Liver (tissue), 9 donors: ENCODE measurements around the gene DCLK2. TPM values are rescaled to one million over a fixed set of nuclear protein-coding genes. Genes with fewer than 3 reads are reported as not detected.
A peak's percentile ranks its signal among the peaks of the same experiment; 100 is the strongest.

Experiments
- DNase-seq: peaks from one replicate; pipeline ENCODE4 v3.0.0-alpha.2; 2017; ENCODE audit warnings: low spot score
- H3K27ac ChIP-seq, 2 donors: one replicate each; pipeline ENCODE4 v1.7.0; 2013; ENCODE audit warnings: inconsistent platforms in 2 of 2, low read length in 2 of 2, control low read depth in 1 of 2, low read depth in 1 of 2, mild to moderate bottlenecking in 1 of 2
- H3K27me3 ChIP-seq, 4 donors: one replicate each; pipeline versions ENCODE4 v1.6.1 to v1.7.0; 2013; ENCODE audit warnings: low read length in 3 of 4, inconsistent platforms in 1 of 4, mild to moderate bottlenecking in 1 of 4, moderate library complexity in 1 of 4; ENCODE audit not compliant: control insufficient read depth in 4 of 4, insufficient read depth in 4 of 4
- H3K36me3 ChIP-seq, 4 donors: one replicate each; pipeline versions ENCODE4 v1.6.1 to v1.7.0; 2013; ENCODE audit warnings: low read length in 3 of 4, mild to moderate bottlenecking in 3 of 4, low read depth in 1 of 4, moderate library complexity in 1 of 4; ENCODE audit not compliant: control insufficient read depth in 4 of 4, insufficient read depth in 3 of 4
- H3K4me1 ChIP-seq, 4 donors: one replicate each; pipeline versions ENCODE4 v1.6.1 to v1.7.0; 2013; ENCODE audit warnings: low read length in 3 of 4, mild to moderate bottlenecking in 3 of 4, moderate library complexity in 1 of 4; ENCODE audit not compliant: control insufficient read depth in 4 of 4, insufficient read depth in 4 of 4
- H3K4me3 ChIP-seq, 3 donors: one replicate each; pipeline versions ENCODE4 v1.6.1 to v1.7.0; 2013; ENCODE audit warnings: low read length in 3 of 3, control low read depth in 1 of 3, low read depth in 1 of 3, mild to moderate bottlenecking in 1 of 3
- H3K9ac ChIP-seq, 2 donors: one replicate each; pipeline ENCODE4 v1.7.0; 2013; ENCODE audit warnings: low read length in 2 of 2, mild to moderate bottlenecking in 2 of 2, moderate library complexity in 2 of 2, control low read depth in 1 of 2, low read depth in 1 of 2
- H3K9me3 ChIP-seq, 4 donors: one replicate each; pipeline versions ENCODE4 v1.6.1 to v1.7.0; 2013; ENCODE audit warnings: low read length in 3 of 4; ENCODE audit not compliant: control insufficient read depth in 4 of 4
- EGR1 ChIP-seq, 2 donors: IDR thresholded peaks; 2 replicates each; pipeline ENCODE4 v1.6.1; 2016 to 2018; ENCODE audit warnings: antibody characterized with exemption in 2 of 2, low read depth in 2 of 2
- FOXA1 ChIP-seq: IDR thresholded peaks from 2 replicates; pipeline ENCODE4 v1.6.1; 2016; ENCODE audit warnings: antibody characterized with exemption
- FOXA2 ChIP-seq: IDR thresholded peaks from 2 replicates; pipeline ENCODE4 v1.6.1; 2016; ENCODE audit warnings: antibody characterized with exemption
- GABPA ChIP-seq, 2 donors: IDR thresholded peaks in 1 of 2; conservative IDR thresholded peaks in 1 of 2; 2 replicates each; pipeline ENCODE4 v1.6.1; 2016; ENCODE audit warnings: antibody characterized with exemption in 2 of 2, mild to moderate bottlenecking in 1 of 2, moderate library complexity in 1 of 2
- HNF4A ChIP-seq, 2 donors: conservative IDR thresholded peaks; 2 replicates each; pipeline ENCODE4 v1.6.1; 2016; ENCODE audit warnings: antibody characterized with exemption in 2 of 2, mild to moderate bottlenecking in 2 of 2
- HNF4G ChIP-seq: IDR thresholded peaks from 2 replicates; pipeline ENCODE4 v1.6.1; 2016; ENCODE audit warnings: antibody characterized with exemption
- JUND ChIP-seq, 2 donors: IDR thresholded peaks; 2 replicates each; pipeline ENCODE4 v1.6.1; 2016; ENCODE audit warnings: antibody characterized with exemption in 2 of 2
- NR2F2 ChIP-seq: IDR thresholded peaks from 2 replicates; pipeline ENCODE4 v1.6.1; 2016; ENCODE audit warnings: antibody characterized with exemption
- RAD21 ChIP-seq, 2 donors: IDR thresholded peaks; 2 replicates each; pipeline ENCODE4 v1.6.1; 2016; ENCODE audit warnings: antibody characterized with exemption in 2 of 2, mild to moderate bottlenecking in 2 of 2
- RXRA ChIP-seq, 2 donors: IDR thresholded peaks; 2 replicates each; pipeline ENCODE4 v1.6.1; 2017 to 2018; ENCODE audit warnings: antibody characterized with exemption in 2 of 2, mild to moderate bottlenecking in 1 of 2
- SP1 ChIP-seq: IDR thresholded peaks from 2 replicates; pipeline ENCODE4 v1.6.1; 2018; ENCODE audit warnings: antibody characterized with exemption, mild to moderate bottlenecking
- TAF1 ChIP-seq: conservative IDR thresholded peaks from 2 replicates; pipeline ENCODE4 v1.6.1; 2016; ENCODE audit warnings: antibody characterized with exemption, mild to moderate bottlenecking
- YY1 ChIP-seq: IDR thresholded peaks from 2 replicates; pipeline ENCODE4 v1.6.1; 2016; ENCODE audit warnings: antibody characterized with exemption, mild to moderate bottlenecking
- WGBS: extraction: QIAGEN DNeasy Blood & Tissue Kit; methylation state at CpG from one replicate; pipeline ENCODE4 v1.1.7; 2013; 5-methylcytosine and 5-hydroxymethylcytosine counted together
- polyA plus RNA-seq, 2 donors: library from polyadenylated mRNA; stranded (reverse) in 1 of 2; unstranded in 1 of 2; fragments of 200-250 nt in 1 of 2; fragments of >200 nt in 1 of 2; fragmentation: Nextera tagmentation in 1 of 2; extraction: Ambion mirVana in 1 of 2; gene quantifications; one replicate each; pipeline versions ENCODE4 v1.2.1 to v1.2.3, GENCODE V29; 2013 to 2015
- total RNA-seq, 2 donors: library from RNA; depleted of rRNA; stranded (reverse); fragments of >200 nt; gene quantifications; one replicate each; pipeline ENCODE4 v1.2.3, GENCODE V29; 2014
- TF ChIP-seq, protein P1 (sequence below): IDR thresholded peaks from 2 replicates; pipeline ENCODE4 v1.6.1; 2016; ENCODE audit warnings: antibody characterized with exemption
- TF ChIP-seq, protein P2 (sequence below): IDR thresholded peaks from 2 replicates; pipeline ENCODE4 v1.6.1; 2016; ENCODE audit warnings: antibody characterized with exemption, mild to moderate bottlenecking
- TF ChIP-seq, protein P3 (sequence below): fragments of 150-350 bp; IDR thresholded peaks from 2 replicates; pipeline ENCODE4 v1.5.1; 2017; ENCODE audit warnings: improper control_type of control experiment, low read depth, low read length; ENCODE audit not compliant: missing input control
- TF ChIP-seq, protein P4 (sequence below): IDR thresholded peaks from 2 replicates; pipeline ENCODE4 v1.6.1; 2016; ENCODE audit warnings: antibody characterized with exemption
- TF ChIP-seq, protein P5 (sequence below): IDR thresholded peaks from 2 replicates; pipeline ENCODE4 v1.6.1; 2016; ENCODE audit warnings: antibody characterized with exemption
- donor health status: healthy.
- donor health status: healthy.
- donor health status: healthy.
- donor health status: healthy.
- donor health status: healthy.

Gene DCLK2
- total and polyA plus RNA-seq, 4 donors: 0.14 to 1.7 (median 0.50) TPM

DNA sequence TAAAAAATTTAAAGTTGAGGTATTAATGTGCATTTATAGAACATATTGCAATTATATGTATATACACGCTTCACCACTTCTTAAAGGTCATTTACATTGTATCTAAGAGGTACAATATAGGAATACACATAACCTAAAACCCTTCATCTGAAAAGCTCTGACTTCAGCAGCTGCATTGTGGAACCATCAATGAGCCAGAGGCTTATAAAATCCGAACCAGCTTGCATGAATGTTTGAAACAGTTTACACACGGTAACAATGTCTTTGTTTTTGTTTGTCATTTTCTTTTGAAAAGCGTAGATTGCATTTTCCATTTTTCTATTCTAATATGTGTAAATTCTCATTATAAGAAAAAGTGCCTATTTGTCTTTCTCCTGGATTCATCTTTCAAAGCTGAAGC lies 221.6 kb downstream of the DCLK2 start:
- TF ChIP-seq YY1 (no peak), RXRA (IDR thresholded peaks at IDR 0.05) (no peak), TAF1 (no peak), HNF4A (conservative IDR thresholded peaks at IDR 0.05) (no peak), FOXA1 (no peak), FOXA2 (no peak), SP1 (no peak), JUND (IDR thresholded peaks at IDR 0.05) (no peak), EGR1 (IDR thresholded peaks at IDR 0.05; ENCODE audit: low read depth in 2 of 2) (no peak), NR2F2 (no peak), HNF4G (no peak), GABPA (IDR thresholded peaks at IDR 0.05 in 1 of 2, conservative IDR thresholded peaks at IDR 0.05 in 1 of 2) (no peak)
- TF ChIP-seq, protein P1, sequence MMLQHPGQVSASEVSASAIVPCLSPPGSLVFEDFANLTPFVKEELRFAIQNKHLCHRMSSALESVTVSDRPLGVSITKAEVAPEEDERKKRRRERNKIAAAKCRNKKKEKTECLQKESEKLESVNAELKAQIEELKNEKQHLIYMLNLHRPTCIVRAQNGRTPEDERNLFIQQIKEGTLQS: no peak
- TF ChIP-seq, protein P2, sequence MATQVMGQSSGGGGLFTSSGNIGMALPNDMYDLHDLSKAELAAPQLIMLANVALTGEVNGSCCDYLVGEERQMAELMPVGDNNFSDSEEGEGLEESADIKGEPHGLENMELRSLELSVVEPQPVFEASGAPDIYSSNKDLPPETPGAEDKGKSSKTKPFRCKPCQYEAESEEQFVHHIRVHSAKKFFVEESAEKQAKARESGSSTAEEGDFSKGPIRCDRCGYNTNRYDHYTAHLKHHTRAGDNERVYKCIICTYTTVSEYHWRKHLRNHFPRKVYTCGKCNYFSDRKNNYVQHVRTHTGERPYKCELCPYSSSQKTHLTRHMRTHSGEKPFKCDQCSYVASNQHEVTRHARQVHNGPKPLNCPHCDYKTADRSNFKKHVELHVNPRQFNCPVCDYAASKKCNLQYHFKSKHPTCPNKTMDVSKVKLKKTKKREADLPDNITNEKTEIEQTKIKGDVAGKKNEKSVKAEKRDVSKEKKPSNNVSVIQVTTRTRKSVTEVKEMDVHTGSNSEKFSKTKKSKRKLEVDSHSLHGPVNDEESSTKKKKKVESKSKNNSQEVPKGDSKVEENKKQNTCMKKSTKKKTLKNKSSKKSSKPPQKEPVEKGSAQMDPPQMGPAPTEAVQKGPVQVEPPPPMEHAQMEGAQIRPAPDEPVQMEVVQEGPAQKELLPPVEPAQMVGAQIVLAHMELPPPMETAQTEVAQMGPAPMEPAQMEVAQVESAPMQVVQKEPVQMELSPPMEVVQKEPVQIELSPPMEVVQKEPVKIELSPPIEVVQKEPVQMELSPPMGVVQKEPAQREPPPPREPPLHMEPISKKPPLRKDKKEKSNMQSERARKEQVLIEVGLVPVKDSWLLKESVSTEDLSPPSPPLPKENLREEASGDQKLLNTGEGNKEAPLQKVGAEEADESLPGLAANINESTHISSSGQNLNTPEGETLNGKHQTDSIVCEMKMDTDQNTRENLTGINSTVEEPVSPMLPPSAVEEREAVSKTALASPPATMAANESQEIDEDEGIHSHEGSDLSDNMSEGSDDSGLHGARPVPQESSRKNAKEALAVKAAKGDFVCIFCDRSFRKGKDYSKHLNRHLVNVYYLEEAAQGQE: no peak
- TF ChIP-seq, protein P3, sequence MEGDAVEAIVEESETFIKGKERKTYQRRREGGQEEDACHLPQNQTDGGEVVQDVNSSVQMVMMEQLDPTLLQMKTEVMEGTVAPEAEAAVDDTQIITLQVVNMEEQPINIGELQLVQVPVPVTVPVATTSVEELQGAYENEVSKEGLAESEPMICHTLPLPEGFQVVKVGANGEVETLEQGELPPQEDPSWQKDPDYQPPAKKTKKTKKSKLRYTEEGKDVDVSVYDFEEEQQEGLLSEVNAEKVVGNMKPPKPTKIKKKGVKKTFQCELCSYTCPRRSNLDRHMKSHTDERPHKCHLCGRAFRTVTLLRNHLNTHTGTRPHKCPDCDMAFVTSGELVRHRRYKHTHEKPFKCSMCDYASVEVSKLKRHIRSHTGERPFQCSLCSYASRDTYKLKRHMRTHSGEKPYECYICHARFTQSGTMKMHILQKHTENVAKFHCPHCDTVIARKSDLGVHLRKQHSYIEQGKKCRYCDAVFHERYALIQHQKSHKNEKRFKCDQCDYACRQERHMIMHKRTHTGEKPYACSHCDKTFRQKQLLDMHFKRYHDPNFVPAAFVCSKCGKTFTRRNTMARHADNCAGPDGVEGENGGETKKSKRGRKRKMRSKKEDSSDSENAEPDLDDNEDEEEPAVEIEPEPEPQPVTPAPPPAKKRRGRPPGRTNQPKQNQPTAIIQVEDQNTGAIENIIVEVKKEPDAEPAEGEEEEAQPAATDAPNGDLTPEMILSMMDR: no peak
- TF ChIP-seq, protein P4, sequence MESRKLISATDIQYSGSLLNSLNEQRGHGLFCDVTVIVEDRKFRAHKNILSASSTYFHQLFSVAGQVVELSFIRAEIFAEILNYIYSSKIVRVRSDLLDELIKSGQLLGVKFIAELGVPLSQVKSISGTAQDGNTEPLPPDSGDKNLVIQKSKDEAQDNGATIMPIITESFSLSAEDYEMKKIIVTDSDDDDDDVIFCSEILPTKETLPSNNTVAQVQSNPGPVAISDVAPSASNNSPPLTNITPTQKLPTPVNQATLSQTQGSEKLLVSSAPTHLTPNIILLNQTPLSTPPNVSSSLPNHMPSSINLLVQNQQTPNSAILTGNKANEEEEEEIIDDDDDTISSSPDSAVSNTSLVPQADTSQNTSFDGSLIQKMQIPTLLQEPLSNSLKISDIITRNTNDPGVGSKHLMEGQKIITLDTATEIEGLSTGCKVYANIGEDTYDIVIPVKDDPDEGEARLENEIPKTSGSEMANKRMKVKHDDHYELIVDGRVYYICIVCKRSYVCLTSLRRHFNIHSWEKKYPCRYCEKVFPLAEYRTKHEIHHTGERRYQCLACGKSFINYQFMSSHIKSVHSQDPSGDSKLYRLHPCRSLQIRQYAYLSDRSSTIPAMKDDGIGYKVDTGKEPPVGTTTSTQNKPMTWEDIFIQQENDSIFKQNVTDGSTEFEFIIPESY: no peak
- TF ChIP-seq, protein P5, sequence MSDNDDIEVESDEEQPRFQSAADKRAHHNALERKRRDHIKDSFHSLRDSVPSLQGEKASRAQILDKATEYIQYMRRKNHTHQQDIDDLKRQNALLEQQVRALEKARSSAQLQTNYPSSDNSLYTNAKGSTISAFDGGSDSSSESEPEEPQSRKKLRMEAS: no peak
- H3K4me3 ChIP-seq: no peak overlapping the region
- WGBS: 94% methylated on average over 4 of the region's 4 CpGs
- H3K9ac ChIP-seq: no peak overlapping the region
- H3K27me3 ChIP-seq: no peaks in the 10 kb centered on the region
- H3K4me1 ChIP-seq: no peaks in the 10 kb centered on the region
- H3K9me3 ChIP-seq: no peaks in the 10 kb centered on the region
- no peaks in the 10 kb centered on the region for H3K36me3 ChIP-seq
- no peak overlapping the region for H3K27ac ChIP-seq
- no peak for DNase-seq

DNA sequence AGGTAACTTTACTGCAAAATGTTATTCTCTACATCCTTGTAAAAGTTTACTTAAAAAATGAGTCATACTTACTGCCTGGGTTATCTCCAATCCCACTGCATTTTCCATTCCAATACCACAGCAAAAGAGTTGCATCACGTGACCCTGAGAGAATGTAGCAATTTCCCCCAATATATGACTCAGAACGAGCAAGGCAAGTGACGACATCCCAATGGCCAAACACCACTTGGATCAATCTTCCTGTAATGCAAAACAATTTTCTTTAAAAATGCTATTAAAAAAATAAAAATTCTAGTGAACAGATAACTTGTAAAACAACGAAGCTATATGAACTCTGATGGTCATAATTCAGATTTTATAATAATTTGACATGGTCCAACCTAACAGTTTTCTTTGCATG lies 224.3 kb downstream of the DCLK2 start:
- DNase-seq: no peak
- TF ChIP-seq HNF4A (conservative IDR thresholded peaks at IDR 0.05) (no peak), RAD21 (IDR thresholded peaks at IDR 0.05) (peak in 1 of 2 donors; percentile 12), RXRA (IDR thresholded peaks at IDR 0.05) (peak in 1 of 2 donors; percentile 17), FOXA2 (no peak), YY1 (no peak), NR2F2 (no peak), JUND (IDR thresholded peaks at IDR 0.05) (peak; percentile 95), SP1 (no peak)
- TF ChIP-seq, protein P2: no peak
- TF ChIP-seq, protein P1: peak; percentile 90
- 60% methylated on average over 4 of the region's 4 CpGs for WGBS
- Histone ChIP-seq H3K4me3 (no peak overlapping the region), H3K9me3 (no peaks in the 10 kb centered on the region), H3K27ac (no peak overlapping the region), H3K4me1 (peaks cover 0 to 6% (median 1%) of the 10 kb centered on the region in 4 donors), H3K36me3 (no peaks in the 10 kb centered on the region), H3K9ac (no peak overlapping the region), H3K27me3 (no peaks in the 10 kb centered on the region)
